Measurements from ENCODE around the gene OR10D3. TPM values are rescaled to one million over a fixed set of nuclear protein-coding genes. Genes with fewer than 3 reads are reported as not detected.

OR10D3 gene
- total and polyA plus RNA-seq, 8 donors, result not detected

- TF ChIP-seq, protein P1, sequence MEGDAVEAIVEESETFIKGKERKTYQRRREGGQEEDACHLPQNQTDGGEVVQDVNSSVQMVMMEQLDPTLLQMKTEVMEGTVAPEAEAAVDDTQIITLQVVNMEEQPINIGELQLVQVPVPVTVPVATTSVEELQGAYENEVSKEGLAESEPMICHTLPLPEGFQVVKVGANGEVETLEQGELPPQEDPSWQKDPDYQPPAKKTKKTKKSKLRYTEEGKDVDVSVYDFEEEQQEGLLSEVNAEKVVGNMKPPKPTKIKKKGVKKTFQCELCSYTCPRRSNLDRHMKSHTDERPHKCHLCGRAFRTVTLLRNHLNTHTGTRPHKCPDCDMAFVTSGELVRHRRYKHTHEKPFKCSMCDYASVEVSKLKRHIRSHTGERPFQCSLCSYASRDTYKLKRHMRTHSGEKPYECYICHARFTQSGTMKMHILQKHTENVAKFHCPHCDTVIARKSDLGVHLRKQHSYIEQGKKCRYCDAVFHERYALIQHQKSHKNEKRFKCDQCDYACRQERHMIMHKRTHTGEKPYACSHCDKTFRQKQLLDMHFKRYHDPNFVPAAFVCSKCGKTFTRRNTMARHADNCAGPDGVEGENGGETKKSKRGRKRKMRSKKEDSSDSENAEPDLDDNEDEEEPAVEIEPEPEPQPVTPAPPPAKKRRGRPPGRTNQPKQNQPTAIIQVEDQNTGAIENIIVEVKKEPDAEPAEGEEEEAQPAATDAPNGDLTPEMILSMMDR (IDR thresholded peaks at IDR 0.05), result peak in 5 of 7 experiments; percentile 8 to 48 (median 47)
- no peak for TF ChIP-seq POLR2AphosphoS5 (IDR thresholded peaks at IDR 0.05)
- Histone ChIP-seq H3K4me1 (no peaks in the 10 kb centered on the region), H3K4me3 (no peak overlapping the region), H3K27ac (no peak overlapping the region), H3K9me3 (no peaks in the 10 kb centered on the region), H3K36me3 (no peaks in the 10 kb centered on the region), H3K27me3 (no peaks in the 10 kb centered on the region)
- peak; percentile 39 to 74 for DNase-seq
- intact Hi-C loops (cut with DNase I; ENCODE audit: low total_unique reads), result loop anchor here (10.0 kb wide), 1 partner anchor 120 kb away; no protein-coding TSS in a partner anchor
- WGBS, 5 donors, result 13 to 25% (median 19%) methylated on average over 4 of the region's 4 CpGs
Measured at GRCh38 chr11:124195189-124195734, 12.1 kb downstream of the OR10D3 start.

- H3K9me3 ChIP-seq, result no peaks in the 10 kb centered on the region
- H3K4me3 ChIP-seq, result no peak overlapping the region
- intact Hi-C loops (cut with DNase I; ENCODE audit: low total_unique reads), result loop anchor here (10.0 kb wide), 1 partner anchor 123 kb away; no protein-coding TSS in a partner anchor
- H3K4me1 ChIP-seq, result no peaks in the 10 kb centered on the region
- TF ChIP-seq, protein P1 (IDR thresholded peaks at IDR 0.05), result no peak
- no peak for TF ChIP-seq POLR2A (IDR thresholded peaks at IDR 0.05)
- no peak for TF ChIP-seq POLR2AphosphoS5 (IDR thresholded peaks at IDR 0.05)
- no peak for TF ChIP-seq EP300 (IDR thresholded peaks at IDR 0.05)
- H3K36me3 ChIP-seq, result no peaks in the 10 kb centered on the region
- 65 to 76% (median 74%) methylated on average over 2 of the region's 2 CpGs for WGBS, 5 donors
- H3K27me3 ChIP-seq, result no peaks in the 10 kb centered on the region
- H3K27ac ChIP-seq, result no peak overlapping the region
- peak in 1 of 2 donors; percentile 12 for DNase-seq
Measured at GRCh38 chr11:124197999-124198398, 14.9 kb downstream of the OR10D3 start.

GRCh38 chr11:124198897-124199296, 15.8 kb downstream of the OR10D3 start:
- no peaks in the 10 kb centered on the region for H3K9me3 ChIP-seq
- intact Hi-C loops (cut with DNase I; ENCODE audit: low total_unique reads), result loop anchor here (10.0 kb wide), 1 partner anchor 124 kb away; no protein-coding TSS in a partner anchor
- H3K4me1 ChIP-seq, result no peaks in the 10 kb centered on the region
- 89 to 92% (median 91%) methylated on average over 7 of the region's 7 CpGs for WGBS, 5 donors
- no peak overlapping the region for H3K4me3 ChIP-seq
- H3K36me3 ChIP-seq, result no peaks in the 10 kb centered on the region
- H3K27ac ChIP-seq, result no peak overlapping the region
- DNase-seq, result no peak
- no peak for TF ChIP-seq POLR2AphosphoS5 (IDR thresholded peaks at IDR 0.05)
- TF ChIP-seq, protein P1 (IDR thresholded peaks at IDR 0.05), result no peak
- no peak for TF ChIP-seq EP300 (IDR thresholded peaks at IDR 0.05)
- no peak for TF ChIP-seq POLR2A (IDR thresholded peaks at IDR 0.05)
- no peaks in the 10 kb centered on the region for H3K27me3 ChIP-seq

- Histone ChIP-seq H3K27me3 (no peaks in the 10 kb centered on the region), H3K4me1 (no peaks in the 10 kb centered on the region), H3K4me3 (no peak overlapping the region), H3K36me3 (no peaks in the 10 kb centered on the region), H3K9me3 (no peaks in the 10 kb centered on the region), H3K27ac (no peak overlapping the region)
- 24 to 51% (median 33%) methylated on average over 1 of the region's 1 CpG for WGBS, 5 donors
- TF ChIP-seq EP300 (IDR thresholded peaks at IDR 0.05) (no peak), POLR2A (IDR thresholded peaks at IDR 0.05) (no peak), POLR2AphosphoS5 (IDR thresholded peaks at IDR 0.05) (no peak)
- TF ChIP-seq, protein P1 (IDR thresholded peaks at IDR 0.05), result no peak
- no peak for DNase-seq
- intact Hi-C loops (cut with DNase I; ENCODE audit: low total_unique reads), result loop anchor here (10.0 kb wide), 1 partner anchor 125 kb away; no protein-coding TSS in a partner anchor
Measured at GRCh38 chr11:124199702-124200101, 16.6 kb downstream of the OR10D3 start.

All from stomach (tissue), 9 donors.